ENCODE data around the gene MAGEA8.

The MAGEA8 gene

DNA sequence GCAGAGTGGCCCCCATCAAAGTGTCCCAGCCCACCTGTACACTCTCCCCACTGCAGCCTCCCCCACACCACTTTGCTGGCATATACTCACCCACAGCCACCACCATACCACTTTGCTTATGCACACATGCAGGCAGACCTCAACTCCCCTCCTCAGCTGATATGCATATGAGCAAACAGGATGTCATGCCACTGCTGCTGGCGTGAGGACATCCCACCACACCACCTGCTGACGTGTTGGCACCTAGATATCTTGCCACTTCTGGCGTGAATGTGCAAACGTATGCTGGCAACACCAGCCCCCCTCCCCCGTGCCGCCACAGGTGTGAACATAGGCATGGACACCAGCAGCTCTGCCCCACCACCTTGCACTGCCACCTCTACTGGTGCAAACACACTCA, 22.4 kb upstream of the MAGEA8 start:
- Histone ChIP-seq H3K4me3 (ENCODE audit: low read depth in 1 of 2, low read length in 1 of 2) (no peak overlapping the region), H3K27ac (no peak overlapping the region), H3K4me1 (ENCODE audit: control insufficient read depth in 1 of 2, insufficient read depth in 1 of 2, low read depth in 1 of 2, low read length in 1 of 2) (no peaks in the 10 kb centered on the region), H3K27me3 (no peaks in the 10 kb centered on the region), H3K36me3 (no peaks in the 10 kb centered on the region), H3K9me3 (no peaks in the 10 kb centered on the region)
- TF ChIP-seq CTCF (IDR thresholded peaks at IDR 0.05) = no peak

DNA sequence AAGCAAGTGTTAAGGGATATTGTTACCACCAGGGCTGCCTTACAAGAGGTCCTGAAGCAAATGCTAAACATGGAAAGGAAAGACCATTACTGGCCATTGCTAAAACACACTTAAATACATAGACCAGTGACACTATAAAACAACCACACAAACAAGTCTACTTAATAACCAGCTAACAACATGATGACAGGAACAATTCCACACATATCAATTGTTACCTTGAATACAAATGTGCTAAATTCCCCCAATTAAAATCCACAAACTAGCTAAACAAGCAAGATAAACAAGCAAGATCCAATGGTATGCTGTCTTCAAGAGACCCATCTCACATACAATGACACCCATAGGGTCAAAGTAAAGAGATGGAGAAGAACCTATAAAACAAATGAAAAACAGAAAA, 20.5 kb upstream of the MAGEA8 start:
- Histone ChIP-seq H3K27ac (no peak overlapping the region), H3K9me3 (no peaks in the 10 kb centered on the region), H3K36me3 (no peaks in the 10 kb centered on the region), H3K4me1 (ENCODE audit: control insufficient read depth in 1 of 2, insufficient read depth in 1 of 2, low read depth in 1 of 2, low read length in 1 of 2) (no peaks in the 10 kb centered on the region), H3K27me3 (no peaks in the 10 kb centered on the region), H3K4me3 (ENCODE audit: low read depth in 1 of 2, low read length in 1 of 2) (no peak overlapping the region)
- no peak for TF ChIP-seq CTCF (IDR thresholded peaks at IDR 0.05)

GRCh38 chrX:149865390-149865789, 15.6 kb upstream of the MAGEA8 start:
- Histone ChIP-seq H3K27me3 (no peaks in the 10 kb centered on the region), H3K36me3 (no peaks in the 10 kb centered on the region), H3K4me3 (ENCODE audit: low read depth in 1 of 2, low read length in 1 of 2) (no peak overlapping the region), H3K27ac (no peak overlapping the region), H3K4me1 (ENCODE audit: control insufficient read depth in 1 of 2, insufficient read depth in 1 of 2, low read depth in 1 of 2, low read length in 1 of 2) (no peaks in the 10 kb centered on the region), H3K9me3 (no peaks in the 10 kb centered on the region)
- no peak for TF ChIP-seq CTCF (IDR thresholded peaks at IDR 0.05)

GRCh38 chrX:149867488-149867887, 13.5 kb upstream of the MAGEA8 start:
- Histone ChIP-seq H3K9me3 (no peaks in the 10 kb centered on the region), H3K36me3 (no peaks in the 10 kb centered on the region), H3K4me1 (ENCODE audit: control insufficient read depth in 1 of 2, insufficient read depth in 1 of 2, low read depth in 1 of 2, low read length in 1 of 2) (no peaks in the 10 kb centered on the region), H3K27me3 (no peaks in the 10 kb centered on the region), H3K27ac (no peak overlapping the region), H3K4me3 (ENCODE audit: low read depth in 1 of 2, low read length in 1 of 2) (no peak overlapping the region)
- no peak for TF ChIP-seq CTCF (IDR thresholded peaks at IDR 0.05)

- Histone ChIP-seq H3K9me3 (no peaks in the 10 kb centered on the region), H3K36me3 (no peaks in the 10 kb centered on the region), H3K27me3 (no peaks in the 10 kb centered on the region), H3K4me3 (ENCODE audit: low read depth in 1 of 2, low read length in 1 of 2) (no peak overlapping the region), H3K27ac (no peak overlapping the region), H3K4me1 (ENCODE audit: control insufficient read depth in 1 of 2, insufficient read depth in 1 of 2, low read depth in 1 of 2, low read length in 1 of 2) (no peaks in the 10 kb centered on the region)
- no peak for TF ChIP-seq CTCF (IDR thresholded peaks at IDR 0.05)
These were observed 10.1 kb upstream of the MAGEA8 start for GRCh38 chrX:149870840-149871239.

DNA sequence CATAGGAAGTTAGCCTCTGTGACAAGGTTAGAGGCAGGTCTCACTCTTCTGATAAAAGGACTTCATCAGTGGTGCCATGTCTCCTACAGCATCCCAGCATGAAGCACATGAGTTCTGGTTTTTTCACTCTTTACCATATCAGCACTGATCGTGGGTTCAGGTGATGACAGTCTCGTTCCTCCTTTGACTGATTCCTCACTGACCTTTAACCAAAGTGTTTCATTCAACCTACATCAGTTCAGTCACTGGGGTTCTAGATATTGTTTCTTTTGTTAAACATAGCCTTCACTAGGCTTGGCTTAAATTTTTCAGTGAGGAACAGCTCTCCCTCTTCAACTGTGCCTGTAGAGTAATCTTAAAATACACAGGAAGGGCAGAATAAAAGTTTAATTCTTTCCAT, 9.6 kb upstream of the MAGEA8 start:
- Histone ChIP-seq H3K27ac (no peak overlapping the region), H3K36me3 (no peaks in the 10 kb centered on the region), H3K4me1 (ENCODE audit: control insufficient read depth in 1 of 2, insufficient read depth in 1 of 2, low read depth in 1 of 2, low read length in 1 of 2) (no peaks in the 10 kb centered on the region), H3K9me3 (no peaks in the 10 kb centered on the region), H3K27me3 (no peaks in the 10 kb centered on the region), H3K4me3 (ENCODE audit: low read depth in 1 of 2, low read length in 1 of 2) (no peak overlapping the region)
- no peak for TF ChIP-seq CTCF (IDR thresholded peaks at IDR 0.05)

Measured in neutrophil (primary cell).